ENCODE data around the gene HS3ST4.

- TF ChIP-seq CTCF (IDR thresholded peaks at IDR 0.05; ENCODE audit: control extremely low read depth in 1 of 3, insufficient read depth in 1 of 3, low read depth in 1 of 3, low read length in 3 of 3) (no peak), ZNF274 (IDR thresholded peaks at IDR 0.05; ENCODE audit: borderline replicate concordance, extremely low read depth, low read length) (no peak), GABPA (IDR thresholded peaks at IDR 0.05; ENCODE audit: borderline replicate concordance, insufficient read depth, low read length) (no peak), SP4 (IDR thresholded peaks at IDR 0.05; ENCODE audit: low read length) (no peak), HDAC2 (IDR thresholded peaks at IDR 0.05; ENCODE audit: borderline replicate concordance in 1 of 2, low read depth in 2 of 2, low read length in 2 of 2) (no peak)
Measured at GRCh38 chr16:25977121-25977520, 285.4 kb downstream of the HS3ST4 start.
